Muscle of arm (tissue), 12 donors: ENCODE results near the gene ESR1. TPM values are rescaled to one million over a fixed set of nuclear protein-coding genes. Genes with fewer than 3 reads are reported as not detected.

Experiments
- DNase-seq: peaks from one replicate; pipeline ENCODE4 v3.0.0-alpha.2; 2013
- polyA plus RNA-seq, 12 donors: library from polyadenylated mRNA; unstranded; fragments of 120-200 nt; gene quantifications; one replicate each; pipeline ENCODE4 v1.2.1, GENCODE V29; 2013; ENCODE audit not compliant: insufficient read length in 12 of 12

Gene ESR1
- polyA plus RNA-seq, 12 donors = 1.3 to 6.5 (median 2.9) TPM; not detected in 1

- DNase-seq = no peak
These were observed 284.4 kb downstream of the ESR1 start for GRCh38 chr6:152091851-152092341.

DNA sequence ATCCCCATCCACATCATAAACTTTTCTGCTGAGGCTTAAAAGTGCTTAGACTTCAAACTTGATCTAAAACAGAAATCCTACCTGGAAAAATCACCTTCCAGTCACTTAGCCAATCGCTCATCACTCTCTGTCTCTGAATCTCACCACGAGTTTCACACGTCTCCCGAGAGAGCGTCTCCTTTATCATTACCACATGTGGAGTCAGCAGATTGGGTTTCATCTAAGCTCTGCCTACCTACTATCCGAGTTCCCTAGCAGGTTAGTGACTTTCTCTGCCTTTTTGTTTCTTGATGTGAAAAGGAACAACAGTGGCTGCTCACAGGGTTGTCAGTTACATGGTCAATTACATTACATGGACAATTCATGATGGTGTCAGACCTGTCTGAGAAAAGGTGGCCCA lies 286.2 kb downstream of the ESR1 start:
- no peak for DNase-seq

GRCh38 chr6:152094276-152094675 lies 286.8 kb downstream of the ESR1 start:
- no peak for DNase-seq

DNA sequence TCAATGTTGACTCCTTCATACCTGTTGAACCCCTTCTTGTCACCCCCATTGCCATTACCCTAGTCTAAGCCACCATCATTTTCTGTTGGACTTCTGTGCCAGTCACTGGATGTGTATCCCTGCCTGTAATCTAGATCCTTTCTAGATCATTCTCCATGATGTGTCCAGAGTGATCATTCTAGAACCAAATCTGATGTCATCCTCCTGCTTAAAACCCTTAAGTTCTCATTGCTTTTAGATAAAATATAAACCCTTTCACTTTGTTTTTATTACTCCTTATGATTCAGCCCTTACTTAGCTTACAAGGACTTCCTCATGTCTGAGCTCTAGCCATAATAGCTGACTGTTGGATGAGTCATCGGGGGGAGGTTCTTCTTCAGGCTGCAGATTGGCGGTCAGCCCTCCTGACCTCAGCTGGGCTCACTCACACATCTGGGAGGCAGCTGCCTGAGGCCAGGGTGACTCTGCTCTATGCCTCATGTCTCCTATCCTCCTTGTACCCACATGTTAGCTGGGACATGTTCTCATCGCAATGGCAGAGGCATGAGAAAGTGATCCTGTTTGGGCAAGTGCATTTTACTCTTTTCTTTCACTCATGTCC lies 287.6 kb downstream of the ESR1 start:
- no peak for DNase-seq

- no peak for DNase-seq
These were observed 289.5 kb downstream of the ESR1 start for GRCh38 chr6:152096863-152097496.

DNA sequence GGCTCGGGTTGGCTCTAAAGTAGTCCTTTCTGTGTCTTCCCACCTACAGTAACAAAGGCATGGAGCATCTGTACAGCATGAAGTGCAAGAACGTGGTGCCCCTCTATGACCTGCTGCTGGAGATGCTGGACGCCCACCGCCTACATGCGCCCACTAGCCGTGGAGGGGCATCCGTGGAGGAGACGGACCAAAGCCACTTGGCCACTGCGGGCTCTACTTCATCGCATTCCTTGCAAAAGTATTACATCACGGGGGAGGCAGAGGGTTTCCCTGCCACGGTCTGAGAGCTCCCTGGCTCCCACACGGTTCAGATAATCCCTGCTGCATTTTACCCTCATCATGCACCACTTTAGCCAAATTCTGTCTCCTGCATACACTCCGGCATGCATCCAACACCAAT lies 291.2 kb downstream of the ESR1 start:
- DNase-seq = no peak

DNA sequence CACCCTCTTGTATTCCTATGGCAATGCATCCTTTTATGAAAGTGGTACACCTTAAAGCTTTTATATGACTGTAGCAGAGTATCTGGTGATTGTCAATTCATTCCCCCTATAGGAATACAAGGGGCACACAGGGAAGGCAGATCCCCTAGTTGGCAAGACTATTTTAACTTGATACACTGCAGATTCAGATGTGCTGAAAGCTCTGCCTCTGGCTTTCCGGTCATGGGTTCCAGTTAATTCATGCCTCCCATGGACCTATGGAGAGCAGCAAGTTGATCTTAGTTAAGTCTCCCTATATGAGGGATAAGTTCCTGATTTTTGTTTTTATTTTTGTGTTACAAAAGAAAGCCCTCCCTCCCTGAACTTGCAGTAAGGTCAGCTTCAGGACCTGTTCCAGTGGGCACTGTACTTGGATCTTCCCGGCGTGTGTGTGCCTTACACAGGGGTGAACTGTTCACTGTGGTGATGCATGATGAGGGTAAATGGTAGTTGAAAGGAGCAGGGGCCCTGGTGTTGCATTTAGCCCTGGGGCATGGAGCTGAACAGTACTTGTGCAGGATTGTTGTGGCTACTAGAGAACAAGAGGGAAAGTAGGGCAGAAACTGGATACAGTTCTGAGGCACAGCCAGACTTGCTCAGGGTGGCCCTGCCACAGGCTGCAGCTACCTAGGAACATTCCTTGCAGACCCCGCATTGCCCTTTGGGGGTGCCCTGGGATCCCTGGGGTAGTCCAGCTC lies 292.1 kb downstream of the ESR1 start:
- no peak for DNase-seq

DNA sequence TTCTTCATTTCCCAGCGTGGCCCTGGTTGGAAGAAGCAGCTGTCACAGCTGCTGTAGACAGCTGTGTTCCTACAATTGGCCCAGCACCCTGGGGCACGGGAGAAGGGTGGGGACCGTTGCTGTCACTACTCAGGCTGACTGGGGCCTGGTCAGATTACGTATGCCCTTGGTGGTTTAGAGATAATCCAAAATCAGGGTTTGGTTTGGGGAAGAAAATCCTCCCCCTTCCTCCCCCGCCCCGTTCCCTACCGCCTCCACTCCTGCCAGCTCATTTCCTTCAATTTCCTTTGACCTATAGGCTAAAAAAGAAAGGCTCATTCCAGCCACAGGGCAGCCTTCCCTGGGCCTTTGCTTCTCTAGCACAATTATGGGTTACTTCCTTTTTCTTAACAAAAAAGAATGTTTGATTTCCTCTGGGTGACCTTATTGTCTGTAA lies 292.7 kb downstream of the ESR1 start:
- DNase-seq = no peak

GRCh38 chr6:152107973-152108372 lies 300.5 kb downstream of the ESR1 start:
- DNase-seq = no peak

- no peak for DNase-seq
These were observed 303.7 kb downstream of the ESR1 start for GRCh38 chr6:152110886-152111820.

- no peak for DNase-seq
These were observed 305.2 kb downstream of the ESR1 start for GRCh38 chr6:152112491-152113261.

- DNase-seq = no peak
These were observed 310.0 kb downstream of the ESR1 start for GRCh38 chr6:152117156-152118133.

DNA sequence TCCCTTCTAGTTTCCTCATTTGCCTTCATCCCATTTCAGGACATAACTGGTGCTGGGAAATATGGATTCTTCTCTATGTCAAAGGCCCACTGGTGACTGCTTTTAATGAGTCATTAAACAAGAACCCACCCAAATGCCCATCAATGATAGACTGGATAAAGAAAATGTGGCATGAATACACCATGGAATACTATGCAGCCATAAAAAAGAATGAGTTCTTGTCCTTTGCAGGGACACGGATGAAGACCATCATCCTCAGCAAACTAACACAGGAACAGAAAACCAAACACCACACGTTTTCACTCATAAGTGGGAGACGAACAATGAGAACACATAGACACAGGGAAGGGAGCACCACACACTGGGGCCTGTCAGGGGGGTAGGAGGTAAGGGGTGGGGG lies 310.7 kb downstream of the ESR1 start:
- no peak for DNase-seq

- DNase-seq = no peak
These were observed 311.2 kb downstream of the ESR1 start for GRCh38 chr6:152118678-152119077.

DNA sequence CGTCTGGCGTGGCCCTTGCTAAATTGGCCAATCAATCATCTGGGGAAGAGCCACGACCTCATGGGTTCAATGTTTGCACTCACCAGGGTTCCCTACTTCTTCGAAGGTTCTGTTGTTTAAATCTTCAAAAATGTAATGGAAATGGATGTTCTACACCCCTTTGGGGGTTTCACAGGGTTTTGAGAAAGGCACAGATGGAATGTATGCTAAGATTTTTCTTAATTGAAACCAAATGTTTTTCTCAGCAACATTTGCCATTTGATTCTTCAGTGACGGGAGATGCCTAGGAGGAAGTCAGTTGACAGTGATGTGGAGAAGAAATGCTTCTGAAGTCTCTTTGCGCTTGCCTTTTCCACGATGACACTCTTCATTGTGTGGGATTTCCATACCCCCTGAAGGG lies 312.3 kb downstream of the ESR1 start:
- no peak for DNase-seq

GRCh38 chr6:152121910-152122309 lies 314.4 kb downstream of the ESR1 start:
- DNase-seq = no peak

- no peak for DNase-seq
These were observed 315.0 kb downstream of the ESR1 start for GRCh38 chr6:152122434-152122833.

GRCh38 chr6:152123076-152123475 lies 315.6 kb downstream of the ESR1 start:
- DNase-seq = no peak

DNA sequence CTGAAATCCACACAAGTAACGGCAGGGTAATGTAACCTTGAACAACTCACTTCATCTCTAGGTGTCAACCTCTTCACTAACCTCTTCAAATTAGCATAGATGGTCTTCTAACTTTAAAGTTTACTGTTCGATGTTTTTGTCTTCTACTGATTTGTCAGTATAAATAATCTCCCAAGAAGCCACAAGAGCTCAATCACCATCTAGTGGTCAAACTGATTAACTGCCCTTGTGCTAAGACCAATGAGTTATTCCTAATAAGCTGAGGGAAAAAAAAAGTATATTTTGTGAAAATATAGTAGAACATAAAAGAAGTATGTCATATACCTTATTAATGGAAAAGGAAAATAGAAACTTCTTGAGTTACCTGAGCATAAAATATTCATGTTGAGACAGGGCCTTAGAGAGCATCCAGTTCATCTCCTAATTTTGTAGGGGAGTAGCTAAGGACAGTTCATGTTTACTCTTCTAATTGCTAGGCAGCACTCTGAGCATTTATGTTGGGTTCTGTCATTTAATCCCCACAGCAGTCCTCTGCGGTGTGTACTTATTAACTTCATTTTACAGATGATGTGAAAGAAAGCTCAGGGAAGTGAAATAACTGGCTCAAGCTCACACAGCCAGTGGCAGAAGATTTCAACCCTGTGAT lies 317.1 kb downstream of the ESR1 start:
- no peak for DNase-seq
